Neutrophil (primary cell): ENCODE data around the gene FAM184A.

ENCODE experiments used
- H3K27ac ChIP-seq: fragments of 200-600 bp; sonication (generic); 2 replicates; pipeline ENCODE4 v1.5.1; 2016; ENCODE audit warnings: mild to moderate bottlenecking, moderate library complexity
- H3K27me3 ChIP-seq: fragments of 200-600 bp; sonication (generic); 2 replicates; pipeline ENCODE4 v1.6.0; 2016; ENCODE audit warnings: mild to moderate bottlenecking
- H3K36me3 ChIP-seq: fragments of 200-600 bp; sonication (generic); 2 replicates; pipeline ENCODE4 v1.5.1; 2017
- H3K4me1 ChIP-seq, 2 experiments: fragments of 200-600 bp in 1 of 2; sonication (generic) in 1 of 2; 1 replicate in 1 of 2; 2 replicates in 1 of 2; pipeline versions ENCODE4 v1.5.1 to v1.6.1; 2013 to 2016; ENCODE audit warnings: low read depth in 1 of 2, low read length in 1 of 2, mild to moderate bottlenecking in 1 of 2, moderate library complexity in 1 of 2; ENCODE audit not compliant: control insufficient read depth in 1 of 2, insufficient read depth in 1 of 2
- H3K4me3 ChIP-seq, 2 experiments: fragments of 200-600 bp in 1 of 2; sonication (generic) in 1 of 2; 1 replicate in 1 of 2; 2 replicates in 1 of 2; pipeline ENCODE4 v1.5.1; 2013 to 2016; ENCODE audit warnings: low read depth in 1 of 2, low read length in 1 of 2, mild to moderate bottlenecking in 1 of 2, moderate library complexity in 1 of 2
- H3K9me3 ChIP-seq: fragments of 200-600 bp; sonication (generic); 2 replicates; pipeline ENCODE4 v1.5.1; 2016
- TF ChIP-seq, protein P1 (sequence below): fragments of 200-600 bp; sonication (generic); IDR thresholded peaks from 2 replicates; pipeline ENCODE4 v1.5.1; 2016; ENCODE audit warnings: antibody characterized with exemption

Gene FAM184A

DNA sequence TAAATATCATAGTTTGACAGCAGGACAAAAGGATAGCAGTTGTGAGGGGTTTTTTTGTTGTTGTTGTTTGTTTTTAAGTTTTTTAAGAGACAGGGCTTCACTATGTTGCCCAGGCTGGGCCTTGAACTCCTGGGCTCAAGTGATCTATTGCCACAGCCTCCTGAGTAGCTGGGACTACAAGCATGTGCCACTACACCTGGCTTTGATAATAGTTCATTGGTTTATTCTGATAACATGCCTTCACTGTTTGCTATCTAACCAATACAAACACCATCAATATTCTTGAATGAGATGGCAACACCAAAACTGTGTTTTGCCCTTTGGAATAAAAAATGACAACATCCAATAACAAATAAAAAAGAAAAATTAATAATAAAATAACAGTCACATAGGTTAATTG lies 41.2 kb downstream of the FAM184A start:
- Histone ChIP-seq H3K4me3 (no peak overlapping the region), H3K27ac (no peak overlapping the region), H3K9me3 (no peaks in the 10 kb centered on the region), H3K4me1 (no peaks in the 10 kb centered on the region), H3K36me3 (no peaks in the 10 kb centered on the region), H3K27me3 (no peaks in the 10 kb centered on the region)
- TF ChIP-seq, protein P1, sequence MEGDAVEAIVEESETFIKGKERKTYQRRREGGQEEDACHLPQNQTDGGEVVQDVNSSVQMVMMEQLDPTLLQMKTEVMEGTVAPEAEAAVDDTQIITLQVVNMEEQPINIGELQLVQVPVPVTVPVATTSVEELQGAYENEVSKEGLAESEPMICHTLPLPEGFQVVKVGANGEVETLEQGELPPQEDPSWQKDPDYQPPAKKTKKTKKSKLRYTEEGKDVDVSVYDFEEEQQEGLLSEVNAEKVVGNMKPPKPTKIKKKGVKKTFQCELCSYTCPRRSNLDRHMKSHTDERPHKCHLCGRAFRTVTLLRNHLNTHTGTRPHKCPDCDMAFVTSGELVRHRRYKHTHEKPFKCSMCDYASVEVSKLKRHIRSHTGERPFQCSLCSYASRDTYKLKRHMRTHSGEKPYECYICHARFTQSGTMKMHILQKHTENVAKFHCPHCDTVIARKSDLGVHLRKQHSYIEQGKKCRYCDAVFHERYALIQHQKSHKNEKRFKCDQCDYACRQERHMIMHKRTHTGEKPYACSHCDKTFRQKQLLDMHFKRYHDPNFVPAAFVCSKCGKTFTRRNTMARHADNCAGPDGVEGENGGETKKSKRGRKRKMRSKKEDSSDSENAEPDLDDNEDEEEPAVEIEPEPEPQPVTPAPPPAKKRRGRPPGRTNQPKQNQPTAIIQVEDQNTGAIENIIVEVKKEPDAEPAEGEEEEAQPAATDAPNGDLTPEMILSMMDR = no peak

- no peak overlapping the region for H3K4me3 ChIP-seq
- TF ChIP-seq, protein P1 = no peak
- no peaks in the 10 kb centered on the region for H3K9me3 ChIP-seq
- H3K4me1 ChIP-seq = no peaks in the 10 kb centered on the region
- H3K27ac ChIP-seq = no peak overlapping the region
- no peaks in the 10 kb centered on the region for H3K36me3 ChIP-seq
- no peaks in the 10 kb centered on the region for H3K27me3 ChIP-seq
Measured at GRCh38 chr6:119036081-119036480, 42.4 kb downstream of the FAM184A start.

DNA sequence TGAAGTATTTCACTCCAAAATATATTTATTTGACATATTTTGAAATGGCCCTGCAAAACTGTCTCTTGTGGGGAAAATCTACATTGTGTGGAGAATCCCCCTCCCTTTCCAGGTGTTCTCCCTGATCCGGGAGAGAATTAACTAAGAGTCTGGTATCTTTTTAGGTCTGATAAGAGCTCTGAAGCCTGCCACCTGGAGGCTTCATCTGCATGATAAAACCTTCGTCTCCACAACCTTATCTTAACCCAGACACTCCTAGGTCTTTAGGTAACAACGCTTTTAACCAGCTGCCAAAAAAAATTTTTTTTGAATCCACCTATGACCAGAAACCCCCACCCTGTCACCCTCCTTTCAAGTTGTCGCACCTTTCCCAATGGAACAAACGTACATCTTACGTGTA lies 43.0 kb downstream of the FAM184A start:
- Histone ChIP-seq H3K36me3 (no peaks in the 10 kb centered on the region), H3K4me3 (no peak overlapping the region), H3K27ac (no peak overlapping the region), H3K9me3 (no peaks in the 10 kb centered on the region), H3K27me3 (no peaks in the 10 kb centered on the region), H3K4me1 (no peaks in the 10 kb centered on the region)
- TF ChIP-seq, protein P1 = no peak

DNA sequence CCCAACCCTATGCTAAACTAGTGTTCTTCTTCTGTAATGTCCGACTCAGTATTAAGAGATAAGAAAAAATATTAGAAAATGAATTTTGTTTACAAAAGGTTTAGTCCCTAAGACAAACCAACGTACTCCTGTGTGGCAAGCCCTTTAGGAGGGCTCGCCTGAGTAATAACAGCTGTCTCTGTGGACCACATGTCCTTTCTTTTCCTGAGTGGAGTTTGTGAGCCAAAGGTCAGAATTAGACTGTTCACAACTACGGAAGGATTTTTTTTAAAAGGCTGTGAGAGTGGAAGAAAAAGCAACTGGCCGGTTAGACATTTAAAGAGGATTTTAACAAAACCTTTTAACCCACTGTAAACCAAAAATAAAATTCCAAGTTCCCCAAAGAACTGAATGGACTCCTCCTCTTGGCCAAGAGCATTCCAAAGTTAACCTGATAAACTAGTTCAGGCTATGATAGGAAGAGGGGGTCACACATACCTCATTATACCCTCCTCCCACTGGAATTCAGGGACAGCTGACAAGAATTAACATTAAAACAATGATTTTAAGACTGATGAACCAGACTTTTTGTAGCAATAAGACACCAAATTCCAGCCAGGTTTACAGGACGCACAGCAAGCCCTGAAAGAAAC lies 43.5 kb downstream of the FAM184A start:
- H3K9me3 ChIP-seq = no peaks in the 10 kb centered on the region
- H3K4me1 ChIP-seq = no peaks in the 10 kb centered on the region
- no peak overlapping the region for H3K27ac ChIP-seq
- no peaks in the 10 kb centered on the region for H3K36me3 ChIP-seq
- H3K27me3 ChIP-seq = no peaks in the 10 kb centered on the region
- TF ChIP-seq, protein P1 = no peak
- H3K4me3 ChIP-seq = no peak overlapping the region

- Histone ChIP-seq H3K9me3 (no peaks in the 10 kb centered on the region), H3K27ac (no peak overlapping the region), H3K4me1 (no peaks in the 10 kb centered on the region), H3K27me3 (no peaks in the 10 kb centered on the region), H3K4me3 (no peak overlapping the region), H3K36me3 (no peaks in the 10 kb centered on the region)
- TF ChIP-seq, protein P1 = no peak
Measured at GRCh38 chr6:119032428-119032827, 46.0 kb downstream of the FAM184A start.
